Sciatic nerve (tissue), 2 donors: ENCODE measurements around the gene AZGP1. TPM values are rescaled to one million over a fixed set of nuclear protein-coding genes. Genes with fewer than 3 reads are reported as not detected.

Experiments
- ATAC-seq: fragments of 200-7000 bp; cut with Tn5 transposase; one replicate; pipeline ENCODE4 v1.9.1; 2020; ENCODE audit warnings: mild to moderate bottlenecking, moderate library complexity
- DNase-seq: peaks from one replicate; pipeline ENCODE4 v3.0.0-alpha.2; 2020; ENCODE audit warnings: low spot score
- intact Hi-C: fragments of 100-400 bp; cut with DNase I; formaldehyde crosslinking; loops from one replicate; pipeline ENCODE4 v1.14.2; 2022
- total RNA-seq: library from RNA; stranded (reverse); fragmentation: NEBNext Ultra II Directional; extraction: Animal tissue kit (Norgen Biotek cat#: 25700); gene quantifications from one replicate; pipeline ENCODE4 v1.2.1, GENCODE V29; 2021
- donor health status: DM: no; HTN: no; CAD: no.
- donor health status: DM: no; HTN: no; CAD: no.

Gene AZGP1
- total RNA-seq, 1 donor from 2014 or later = 120 TPM

DNA sequence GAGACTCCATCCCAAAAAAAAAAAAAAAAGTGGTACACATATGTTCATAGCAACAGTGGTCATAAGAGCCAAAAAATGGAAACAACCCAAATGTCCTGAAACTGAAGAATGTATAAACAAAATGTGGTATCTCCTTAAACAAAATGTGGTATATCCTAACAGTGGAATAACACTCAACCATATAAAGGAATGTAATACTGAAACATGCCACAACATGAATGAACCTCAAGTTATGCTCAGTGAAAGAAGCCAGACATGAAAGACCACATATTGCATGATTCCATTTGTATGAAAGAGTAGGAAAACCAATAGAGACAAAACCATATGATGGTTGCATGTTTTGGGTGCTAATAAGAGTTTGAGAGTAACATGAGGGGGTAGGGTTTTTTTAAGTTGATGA is 49.5 kb downstream of the AZGP1 start:
- intact Hi-C loops = no loop called here
- no peak for ATAC-seq
- no peak for DNase-seq

DNA sequence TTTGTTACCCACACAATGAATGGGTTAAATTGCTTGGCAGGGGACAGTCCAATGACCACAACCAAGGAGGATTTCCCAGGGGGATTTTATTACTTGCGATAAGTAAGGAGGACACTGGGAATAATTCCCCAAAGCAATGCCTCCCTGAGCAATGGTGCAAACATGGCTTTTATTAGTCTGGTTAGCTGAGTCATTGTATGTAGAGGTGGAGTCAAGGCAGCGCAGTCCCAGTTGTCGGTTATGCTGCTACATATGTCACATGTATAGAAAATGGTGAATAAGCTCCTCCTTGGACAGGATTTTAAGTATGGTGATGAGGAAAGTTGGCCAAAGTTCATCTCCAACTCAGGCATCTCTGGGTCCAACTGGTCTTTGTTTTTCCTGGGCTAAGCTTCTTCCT is 52.6 kb downstream of the AZGP1 start:
- DNase-seq = no peak
- intact Hi-C loops = no loop called here
- no peak for ATAC-seq

DNA sequence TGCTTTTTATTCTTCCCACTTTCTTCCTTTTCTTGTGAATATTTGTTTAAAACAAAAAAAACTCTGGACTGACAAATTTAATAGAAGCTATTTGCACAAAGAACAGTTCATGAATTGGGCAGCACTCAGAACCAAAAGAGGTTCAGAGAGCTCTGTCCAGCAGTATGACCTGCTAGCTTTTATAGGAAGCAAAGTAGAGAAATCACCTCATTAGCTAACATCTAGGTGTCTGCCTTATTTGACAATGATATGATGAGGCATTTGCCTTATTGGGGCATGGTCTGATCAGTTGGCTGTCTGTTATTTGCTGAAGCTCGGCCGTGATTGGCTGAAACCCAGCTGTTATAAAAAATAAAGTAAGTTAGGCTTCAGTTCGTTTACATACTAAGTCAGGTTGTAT is 55.7 kb downstream of the AZGP1 start:
- DNase-seq (no peak), ATAC-seq (no peak)
- intact Hi-C loops = no loop called here

DNA sequence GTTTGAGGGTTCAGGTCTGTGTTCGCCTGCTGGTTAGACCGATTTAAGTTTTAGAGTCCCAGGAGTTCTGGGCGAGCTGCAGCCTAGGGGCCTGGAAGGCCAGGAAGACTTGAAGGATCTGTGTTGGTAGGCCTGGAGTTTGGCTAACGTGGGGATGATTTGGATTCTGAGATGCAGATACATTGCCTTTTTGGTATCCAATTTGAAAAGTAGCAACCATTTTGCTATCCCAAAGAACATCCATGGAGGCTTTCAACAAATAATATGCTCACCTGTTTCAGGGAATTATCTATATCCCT is 56.1 kb downstream of the AZGP1 start:
- ATAC-seq = no peak
- intact Hi-C loops = no loop called here

DNA sequence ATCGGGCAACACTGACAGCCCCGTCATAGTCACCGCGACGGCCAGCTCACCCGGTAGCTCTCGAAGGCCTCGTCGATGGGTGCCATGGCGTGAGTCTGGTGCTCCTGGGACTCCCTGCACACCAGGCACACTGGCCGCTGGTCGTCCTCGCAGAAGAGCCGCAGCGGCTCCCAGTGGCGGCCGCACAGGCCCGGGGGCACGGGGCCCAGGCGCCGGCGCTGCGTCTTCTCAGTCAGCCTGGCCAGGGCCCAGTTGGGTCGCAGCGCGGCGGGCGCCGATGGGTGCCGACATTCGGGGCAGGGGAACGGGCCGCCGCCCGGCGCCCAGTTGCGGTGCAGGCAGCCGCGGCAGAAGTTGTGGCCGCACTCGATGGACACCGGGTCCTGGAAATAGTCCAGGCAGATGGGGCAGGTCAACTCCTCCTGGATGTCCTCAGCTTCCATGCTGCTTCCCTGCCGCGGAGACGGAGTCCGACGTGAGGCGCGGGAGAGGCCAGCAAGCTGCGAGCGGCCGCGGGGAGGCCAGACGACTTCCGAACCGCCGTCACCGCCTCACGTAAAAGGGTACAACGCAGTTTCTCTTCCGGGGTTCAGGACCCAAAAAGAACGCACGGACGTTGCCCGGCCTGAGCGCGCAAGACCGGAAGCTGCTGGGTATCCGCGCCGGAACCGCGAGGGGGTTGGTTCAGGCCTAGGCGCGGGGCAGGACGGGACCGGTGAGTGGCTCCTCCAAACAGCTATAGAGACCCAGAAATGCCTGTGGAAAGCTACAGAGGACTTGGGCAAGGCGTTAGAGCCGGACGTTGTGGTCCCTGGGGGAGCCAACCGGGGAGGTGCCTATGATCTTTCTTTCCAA is 56.6 kb downstream of the AZGP1 start, which contains the start of gene TRIM4:
Gene TRIM4, minus strand, starts transcription at position 572 of the 855 bp plus-strand sequence. Its CDS starts 129 bp downstream, at position 443.
- ATAC-seq (peak; percentile 99), DNase-seq (peak; percentile 93)
- intact Hi-C loops = no loop called here

More for the DNA sequence above, 56.1 kb downstream of the AZGP1 start:
- DNase-seq = no peak

Other genes with a start within 250 kb of the AZGP1 start
- not detected for gene CYP3A7, start 240.8 kb downstream of the AZGP1 start, total RNA-seq
- not detected for gene CYP3A4, start 191.8 kb downstream of the AZGP1 start, total RNA-seq
- gene CYP3A43, start 148.0 kb downstream of the AZGP1 start, total RNA-seq = 0.62 TPM
- not detected for gene OR2AE1, start 99.0 kb downstream of the AZGP1 start, total RNA-seq
- 32.1 TPM for gene TRIM4, start 56.5 kb downstream of the AZGP1 start, total RNA-seq
- 31.7 TPM for gene GJC3, start 46.4 kb downstream of the AZGP1 start, total RNA-seq
- 96.9 TPM for gene ZKSCAN1, start 39.6 kb upstream of the AZGP1 start, total RNA-seq
- gene ZSCAN21, start 73.7 kb upstream of the AZGP1 start, total RNA-seq = 13.0 TPM
- gene ZNF3, start 105.7 kb upstream of the AZGP1 start, total RNA-seq = 25.3 TPM
- gene COPS6, start 112.9 kb upstream of the AZGP1 start, total RNA-seq = 76.2 TPM
- 42.4 TPM for gene MCM7, start 125.4 kb upstream of the AZGP1 start, total RNA-seq
- gene AP4M1, start 125.6 kb upstream of the AZGP1 start, total RNA-seq = 19.5 TPM
- 30.6 TPM for gene TAF6, start 143.3 kb upstream of the AZGP1 start, total RNA-seq
- 21.1 TPM for gene CNPY4, start 143.6 kb upstream of the AZGP1 start, total RNA-seq
- 2.5 TPM for gene MBLAC1, start 150.9 kb upstream of the AZGP1 start, total RNA-seq
- 114 TPM for gene LAMTOR4, start 172.9 kb upstream of the AZGP1 start, total RNA-seq
- gene TRAPPC14, start 182.7 kb upstream of the AZGP1 start, total RNA-seq = 15.4 TPM
- gene GAL3ST4, start 192.6 kb upstream of the AZGP1 start, total RNA-seq = 10.8 TPM
- gene GPC2, start 201.3 kb upstream of the AZGP1 start, total RNA-seq = 2.7 TPM
- gene STAG3, start 201.9 kb upstream of the AZGP1 start, total RNA-seq = 11.0 TPM
- gene PVRIG, start 243.9 kb upstream of the AZGP1 start, total RNA-seq = 1.2 TPM